ENCODE measurements around the gene AREG. TPM values are rescaled to one million over a fixed set of nuclear protein-coding genes. Genes with fewer than 3 reads are reported as not detected.

The AREG gene
- total RNA-seq, 1 experiment from 2014 or later: 203 TPM

DNA sequence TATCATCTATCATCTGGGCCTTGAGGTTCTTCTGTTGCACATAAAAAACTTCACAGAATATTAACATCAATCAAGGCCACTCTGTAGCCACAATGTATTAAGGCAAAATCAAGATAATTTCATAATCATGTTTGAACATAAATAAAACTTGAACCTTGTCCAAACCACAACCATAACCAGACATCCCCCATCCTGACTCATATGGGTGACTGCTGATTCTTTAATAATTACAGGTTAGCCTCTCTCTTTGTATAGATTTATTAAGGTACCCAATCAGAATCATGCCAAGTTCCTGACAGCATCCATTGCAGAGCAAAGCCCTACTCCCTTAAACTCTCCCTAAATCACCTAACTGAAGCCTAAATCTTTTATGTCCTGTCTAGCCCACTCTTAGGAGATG lies 16.7 kb upstream of the AREG start:
- Histone ChIP-seq H3K27me3 (ENCODE audit: low read length) (no peaks in the 10 kb centered on the region), H3K27ac (ENCODE audit: low read length) (0 out of 2 replicates have a peak overlapping the region, but pooled peaks have one; percentile 6), H3K4me1 (ENCODE audit: insufficient read depth, low read length) (peaks cover 32% of the 10 kb centered on the region), H3K4me3 (ENCODE audit: low read length) (no peak overlapping the region), H2AFZ (ENCODE audit: low read length) (no peak overlapping the region), H3K9me2 (replicated peaks; ENCODE audit: low read length) (no peaks in the 10 kb centered on the region), H3K36me3 (ENCODE audit: low read depth, low read length) (no peaks in the 10 kb centered on the region), H4K20me1 (ENCODE audit: low read length) (no peaks in the 10 kb centered on the region), H3F3A (ENCODE audit: low read length, unreplicated experiment) (no peaks in the 10 kb centered on the region), H3K9me3 (ENCODE audit: low read length) (no peaks in the 10 kb centered on the region), H3K4me2 (ENCODE audit: low read length) (peak overlapping the region; percentile 17), H3K9ac (ENCODE audit: low read length) (no peak overlapping the region), H3K79me2 (ENCODE audit: low read length) (no peaks in the 10 kb centered on the region)
- intact Hi-C loops (cut with micrococcal nuclease): no loop called here
- ATAC-seq: peak; percentile 70
- ChIA-PET POLR2A (ENCODE audit: unreplicated experiment) (no interaction called here), CTCF (no interaction called here)
- TF ChIP-seq, protein P1, sequence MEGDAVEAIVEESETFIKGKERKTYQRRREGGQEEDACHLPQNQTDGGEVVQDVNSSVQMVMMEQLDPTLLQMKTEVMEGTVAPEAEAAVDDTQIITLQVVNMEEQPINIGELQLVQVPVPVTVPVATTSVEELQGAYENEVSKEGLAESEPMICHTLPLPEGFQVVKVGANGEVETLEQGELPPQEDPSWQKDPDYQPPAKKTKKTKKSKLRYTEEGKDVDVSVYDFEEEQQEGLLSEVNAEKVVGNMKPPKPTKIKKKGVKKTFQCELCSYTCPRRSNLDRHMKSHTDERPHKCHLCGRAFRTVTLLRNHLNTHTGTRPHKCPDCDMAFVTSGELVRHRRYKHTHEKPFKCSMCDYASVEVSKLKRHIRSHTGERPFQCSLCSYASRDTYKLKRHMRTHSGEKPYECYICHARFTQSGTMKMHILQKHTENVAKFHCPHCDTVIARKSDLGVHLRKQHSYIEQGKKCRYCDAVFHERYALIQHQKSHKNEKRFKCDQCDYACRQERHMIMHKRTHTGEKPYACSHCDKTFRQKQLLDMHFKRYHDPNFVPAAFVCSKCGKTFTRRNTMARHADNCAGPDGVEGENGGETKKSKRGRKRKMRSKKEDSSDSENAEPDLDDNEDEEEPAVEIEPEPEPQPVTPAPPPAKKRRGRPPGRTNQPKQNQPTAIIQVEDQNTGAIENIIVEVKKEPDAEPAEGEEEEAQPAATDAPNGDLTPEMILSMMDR (conservative IDR thresholded peaks at IDR 0.05; ENCODE audit: low read depth, low read length): no peak
- TF ChIP-seq EZH2 (IDR thresholded peaks at IDR 0.05; ENCODE audit: low read length, unreplicated experiment): no peak
- TF ChIP-seq EZH2phosphoT487 (IDR thresholded peaks at IDR 0.05; ENCODE audit: borderline replicate concordance, low read length): no peak
- peak; percentile 85 for DNase-seq
- no TSS peak for BruUV-seq (replicated peaks)

DNA sequence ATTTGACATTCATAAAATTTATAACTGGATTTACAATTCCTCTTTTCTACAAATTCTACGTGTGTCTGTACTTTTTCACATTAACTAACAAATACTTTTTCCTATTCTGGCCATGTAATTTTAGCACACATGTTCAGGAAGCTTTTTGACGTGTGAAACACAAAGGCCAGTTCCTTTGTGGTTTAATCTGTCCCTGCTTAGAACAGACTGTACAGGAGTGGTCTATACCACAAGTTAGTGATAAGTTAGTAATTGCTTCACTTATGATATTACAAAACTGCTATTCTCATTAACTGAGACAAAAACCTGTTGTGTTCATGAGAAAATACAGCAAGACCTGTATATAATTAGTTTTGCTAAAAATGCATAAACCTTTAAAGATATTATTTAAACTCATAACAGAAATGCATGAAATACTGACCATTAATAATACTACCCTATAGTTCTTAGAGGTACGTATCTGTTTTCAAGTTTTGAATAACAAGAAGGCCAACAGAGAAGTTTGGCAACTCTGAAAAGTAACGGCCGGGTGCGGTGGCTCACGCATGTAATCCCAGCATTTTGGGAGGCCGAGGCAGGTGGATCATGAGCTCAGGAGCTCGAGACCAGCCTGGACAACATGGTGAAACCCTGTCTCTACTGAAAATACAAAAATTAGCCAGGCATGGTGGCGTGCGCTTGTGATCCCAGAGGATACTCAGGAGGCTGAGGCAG lies 13.7 kb upstream of the AREG start:
- DNase-seq (no peak), ATAC-seq (no peak)
- Histone ChIP-seq H3K36me3 (ENCODE audit: low read depth, low read length) (no peaks in the 10 kb centered on the region), H3K9ac (ENCODE audit: low read length) (no peak overlapping the region), H3K4me2 (ENCODE audit: low read length) (no peak overlapping the region), H2AFZ (ENCODE audit: low read length) (no peak overlapping the region), H3K79me2 (ENCODE audit: low read length) (no peaks in the 10 kb centered on the region), H3K4me1 (ENCODE audit: insufficient read depth, low read length) (peaks cover 29% of the 10 kb centered on the region), H4K20me1 (ENCODE audit: low read length) (no peaks in the 10 kb centered on the region), H3F3A (ENCODE audit: low read length, unreplicated experiment) (no peaks in the 10 kb centered on the region), H3K4me3 (ENCODE audit: low read length) (no peak overlapping the region), H3K9me2 (replicated peaks; ENCODE audit: low read length) (no peaks in the 10 kb centered on the region), H3K27me3 (ENCODE audit: low read length) (no peaks in the 10 kb centered on the region), H3K9me3 (ENCODE audit: low read length) (no peaks in the 10 kb centered on the region), H3K27ac (ENCODE audit: low read length) (no peak overlapping the region)
- ChIA-PET CTCF (no interaction called here), POLR2A (ENCODE audit: unreplicated experiment) (no interaction called here)
- TF ChIP-seq EZH2 (IDR thresholded peaks at IDR 0.05; ENCODE audit: low read length, unreplicated experiment) (no peak), EZH2phosphoT487 (IDR thresholded peaks at IDR 0.05; ENCODE audit: borderline replicate concordance, low read length) (no peak)
- TF ChIP-seq, protein P1 (conservative IDR thresholded peaks at IDR 0.05; ENCODE audit: low read depth, low read length): no peak
- no TSS peak for BruUV-seq (replicated peaks)
- intact Hi-C loops (cut with micrococcal nuclease): no loop called here

DNA sequence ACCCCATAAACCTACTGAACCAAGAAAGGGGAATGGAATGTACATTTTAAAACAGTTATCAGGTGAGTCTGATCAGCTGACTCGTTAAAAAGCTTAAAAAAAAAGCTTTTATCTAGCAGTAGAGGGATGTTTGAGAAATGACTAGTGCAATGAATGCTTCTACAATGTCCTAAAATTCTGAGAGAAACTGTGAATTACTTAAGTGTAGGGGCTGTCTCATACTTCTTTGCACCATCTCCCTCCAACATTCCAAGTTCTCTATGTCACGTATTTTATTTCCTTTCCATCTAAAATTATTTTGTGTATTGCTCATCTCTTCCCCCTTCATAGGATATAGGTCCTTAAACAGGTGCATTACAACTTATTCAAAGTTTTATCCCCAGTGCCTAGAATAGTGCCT lies 11.9 kb upstream of the AREG start:
- H3K27ac ChIP-seq (ENCODE audit: low read length): no peak overlapping the region
- ATAC-seq: peak; percentile 24; the same call in 1 of the 2 replicates

More for the DNA sequence above, 11.9 kb upstream of the AREG start:
- Histone ChIP-seq H2AFZ (ENCODE audit: low read length) (0 out of 2 replicates have a peak overlapping the region, but pooled peaks have one; percentile 15), H4K20me1 (ENCODE audit: low read length) (no peaks in the 10 kb centered on the region), H3K9me3 (ENCODE audit: low read length) (no peaks in the 10 kb centered on the region), H3K4me2 (ENCODE audit: low read length) (peak overlapping the region; percentile 3; the same call in 1 of the 2 replicates), H3F3A (ENCODE audit: low read length, unreplicated experiment) (no peaks in the 10 kb centered on the region), H3K9me2 (replicated peaks; ENCODE audit: low read length) (no peaks in the 10 kb centered on the region), H3K9ac (ENCODE audit: low read length) (no peak overlapping the region), H3K4me3 (ENCODE audit: low read length) (no peak overlapping the region), H3K4me1 (ENCODE audit: insufficient read depth, low read length) (peaks cover 25% of the 10 kb centered on the region), H3K27me3 (ENCODE audit: low read length) (no peaks in the 10 kb centered on the region), H3K79me2 (ENCODE audit: low read length) (no peaks in the 10 kb centered on the region), H3K36me3 (ENCODE audit: low read depth, low read length) (no peaks in the 10 kb centered on the region)
- BruUV-seq (replicated peaks): no TSS peak
- POLR2A ChIA-PET (ENCODE audit: unreplicated experiment): no interaction called here
- intact Hi-C loops (cut with micrococcal nuclease): no loop called here
- DNase-seq: peak; percentile 69
- CTCF ChIA-PET: no interaction called here
- TF ChIP-seq EZH2phosphoT487 (IDR thresholded peaks at IDR 0.05; ENCODE audit: borderline replicate concordance, low read length) (no peak), EZH2 (IDR thresholded peaks at IDR 0.05; ENCODE audit: low read length, unreplicated experiment) (no peak)
- TF ChIP-seq, protein P1 (conservative IDR thresholded peaks at IDR 0.05; ENCODE audit: low read depth, low read length): no peak

Data from PC-3 (cell line).